Mesodermal cell (in vitro differentiated cells): ENCODE measurements around the gene LRRC74A.
A peak's percentile ranks its signal among the peaks of the same experiment; 100 is the strongest.

Experiments
- H3K27ac ChIP-seq: 2 replicates; pipeline ENCODE4 v1.7.0; 2013; ENCODE audit warnings: mild to moderate bottlenecking, low read depth, low read length, moderate library complexity; ENCODE audit not compliant: severe bottlenecking
- H3K36me3 ChIP-seq: 2 replicates; pipeline ENCODE4 v1.7.1; 2013; ENCODE audit warnings: mild to moderate bottlenecking, low read length, moderate library complexity; ENCODE audit not compliant: control insufficient read depth, insufficient read depth
- H3K4me1 ChIP-seq: one replicate; pipeline ENCODE4 v1.7.1; 2013; ENCODE audit warnings: mild to moderate bottlenecking, low read length; ENCODE audit not compliant: insufficient read depth, control insufficient read depth, poor library complexity, severe bottlenecking
- H3K4me3 ChIP-seq: 2 replicates; pipeline ENCODE4 v1.7.0; 2013; ENCODE audit warnings: low read length, control low read depth, mild to moderate bottlenecking; ENCODE audit not compliant: insufficient read depth, poor library complexity, severe bottlenecking; ENCODE audit errors: extremely low read depth
- H3K9me3 ChIP-seq: 2 replicates; pipeline ENCODE4 v1.7.1; 2013; ENCODE audit warnings: mild to moderate bottlenecking, low read length, moderate library complexity; ENCODE audit not compliant: control insufficient read depth
- WGBS, 2 experiments: methylation state at CpG; one replicate each; pipeline ENCODE4 v1.1.5; 2013; ENCODE audit warnings: missing lambda C conversion rate in 2 of 2; ENCODE audit not compliant: insufficient coverage in 2 of 2; 5-methylcytosine and 5-hydroxymethylcytosine counted together

Gene LRRC74A

GRCh38 chr14:76808990-76809389, 17.2 kb upstream of the LRRC74A start:
- Histone ChIP-seq H3K36me3 (peaks cover 45% of the 10 kb centered on the region), H3K27ac (no peak overlapping the region)
- WGBS, 2 experiments = 94 to 100% methylated on average over 3 to 4 of the region's 4 CpGs

GRCh38 chr14:76810525-76810924, 15.7 kb upstream of the LRRC74A start:
- H3K36me3 ChIP-seq = peaks cover 37% of the 10 kb centered on the region
- no peak overlapping the region for H3K4me3 ChIP-seq
- H3K27ac ChIP-seq = no peak overlapping the region
- WGBS, 2 experiments = 86 to 100% methylated on average over 1 of the region's 3 CpGs
- no peaks in the 10 kb centered on the region for H3K9me3 ChIP-seq
- H3K4me1 ChIP-seq = peaks cover 2% of the 10 kb centered on the region

More at GRCh38 chr14:76808990-76809389, 17.2 kb upstream of the LRRC74A start:
- Histone ChIP-seq H3K4me3 (no peak overlapping the region), H3K4me1 (peaks cover 2% of the 10 kb centered on the region), H3K9me3 (no peaks in the 10 kb centered on the region)

- Histone ChIP-seq H3K36me3 (peaks cover 35% of the 10 kb centered on the region), H3K9me3 (no peaks in the 10 kb centered on the region), H3K4me1 (peaks cover 2% of the 10 kb centered on the region), H3K4me3 (no peak overlapping the region), H3K27ac (no peak overlapping the region)
- 27 to 29% methylated on average over 6 to 8 of the region's 9 CpGs for WGBS, 2 experiments
These were observed 15.2 kb upstream of the LRRC74A start for GRCh38 chr14:76810953-76811400.

- peaks cover 2% of the 10 kb centered on the region for H3K4me1 ChIP-seq
- H3K9me3 ChIP-seq = no peaks in the 10 kb centered on the region
- peak overlapping the region; percentile 82 for H3K4me3 ChIP-seq
- H3K36me3 ChIP-seq = peaks cover 30% of the 10 kb centered on the region
- no peak overlapping the region for H3K27ac ChIP-seq
- 71% methylated on average over 2 of the region's 4 CpGs; no CpG with 5 or more reads in 1 of the 2 experiments for WGBS, 2 experiments
These were observed 14.6 kb upstream of the LRRC74A start for GRCh38 chr14:76811561-76811960.

- H3K9me3 ChIP-seq = no peaks in the 10 kb centered on the region
- H3K27ac ChIP-seq = peak overlapping the region; percentile 29
- peaks cover 25% of the 10 kb centered on the region for H3K36me3 ChIP-seq
- H3K4me1 ChIP-seq = peaks cover 2% of the 10 kb centered on the region
- peak overlapping the region; percentile 82 for H3K4me3 ChIP-seq
- 1% methylated on average over 16 of the region's 20 CpGs for WGBS, 2 experiments
These were observed 14.2 kb upstream of the LRRC74A start for GRCh38 chr14:76812093-76812421.

GRCh38 chr14:76812422-76813383, 13.5 kb upstream of the LRRC74A start, which contains the start of gene ANGEL1:
TSS of gene ANGEL1 (minus strand) at chr14:76812882. CDS start at chr14:76812827, 55 bp downstream.
- H3K27ac ChIP-seq = peak within 1 kb of the TSS; percentile 29
- 5 to 11% methylated on average over 26 to 65 of the region's 69 CpGs for WGBS, 2 experiments

GRCh38 chr14:76814726-76815645, 11.2 kb upstream of the LRRC74A start:
- H3K27ac ChIP-seq = no peak overlapping the region
- no peak overlapping the region for H3K4me3 ChIP-seq
- H3K36me3 ChIP-seq = no peaks in the 10 kb centered on the region
- 86% methylated on average over 3 to 6 of the region's 7 CpGs for WGBS, 2 experiments
- no peaks in the 10 kb centered on the region for H3K9me3 ChIP-seq
- H3K4me1 ChIP-seq = peaks cover 2% of the 10 kb centered on the region

More at GRCh38 chr14:76812422-76813383, 13.5 kb upstream of the LRRC74A start, which contains the start of gene ANGEL1:
- Histone ChIP-seq H3K4me3 (peak within 1 kb of the TSS; percentile 82), H3K9me3 (no peaks in the 10 kb centered on the region), H3K36me3 (peaks cover 18% of the 10 kb centered on the region), H3K4me1 (peaks cover 2% of the 10 kb centered on the region)

GRCh38 chr14:76820700-76821099, 5.5 kb upstream of the LRRC74A start:
- WGBS, 2 experiments = 83 to 100% methylated on average over 1 of the region's 2 CpGs
- Histone ChIP-seq H3K4me1 (no peaks in the 10 kb centered on the region), H3K36me3 (no peaks in the 10 kb centered on the region), H3K27ac (no peak overlapping the region), H3K9me3 (no peaks in the 10 kb centered on the region), H3K4me3 (no peak overlapping the region)

GRCh38 chr14:76827696-76828296, 1.6 kb downstream of the LRRC74A start:
- Histone ChIP-seq H3K9me3 (no peaks in the 10 kb centered on the region), H3K4me3 (no peak overlapping the region), H3K36me3 (no peaks in the 10 kb centered on the region), H3K27ac (no peak overlapping the region), H3K4me1 (peaks cover 4% of the 10 kb centered on the region)
- 88 to 98% methylated on average over 8 of the region's 9 CpGs for WGBS, 2 experiments
